Measurements from ENCODE around the gene GHDC. TPM values are rescaled to one million over a fixed set of nuclear protein-coding genes. Genes with fewer than 3 reads are reported as not detected.

The GHDC gene
- total and polyA plus RNA-seq, 2 experiments from 2014 or later, result 11.1 to 25.0 TPM

DNA sequence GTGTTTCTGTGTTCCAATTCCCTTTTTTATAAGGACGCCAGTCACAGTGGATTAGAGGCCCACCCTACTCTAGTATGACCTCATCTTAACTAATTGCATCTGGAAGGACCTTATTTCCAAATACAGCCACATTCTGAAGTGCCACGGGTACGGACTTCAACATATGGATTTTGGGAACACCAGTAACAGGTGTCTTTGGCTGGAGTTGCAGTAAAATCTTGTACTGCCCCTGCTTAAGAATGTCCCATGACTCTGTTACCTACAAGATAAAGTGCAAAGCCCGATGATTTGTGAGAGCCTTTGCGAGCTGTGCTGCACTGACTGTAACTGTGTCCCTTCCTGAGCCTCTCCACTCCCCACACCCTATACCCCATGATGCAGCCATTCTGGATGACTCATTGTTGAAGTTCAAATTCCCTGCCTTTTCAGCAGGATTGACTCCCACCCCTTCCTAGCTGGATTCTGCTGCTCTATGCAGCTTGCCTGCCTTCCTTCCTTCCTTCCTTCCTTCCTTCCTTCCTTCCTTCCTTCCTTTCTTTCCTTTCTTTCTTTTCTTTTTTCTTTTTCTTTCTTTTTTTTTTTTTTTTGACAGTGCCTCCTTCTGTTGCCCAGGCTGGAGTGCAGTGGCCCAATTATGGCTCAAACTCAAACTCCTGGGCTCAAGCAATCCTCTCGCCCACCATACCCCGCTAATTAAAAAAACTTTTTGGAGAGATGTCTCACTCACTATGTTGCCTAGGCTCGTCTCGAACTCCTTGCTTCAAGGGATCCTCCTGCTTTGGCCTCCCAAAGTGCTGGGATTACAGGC is 11.2 kb downstream of the GHDC start:
- Histone ChIP-seq H3K4me1 (ENCODE audit: insufficient read depth) (peaks cover 11% of the 10 kb centered on the region; the same call in 1 of the 2 replicates), H3F3A (ENCODE audit: insufficient read depth) (no peaks in the 10 kb centered on the region), H3K27ac (no peak overlapping the region), H3K4me3 (no peak overlapping the region; the same call in 1 of the 2 replicates), H3K9me3 (ENCODE audit: low read depth) (no peaks in the 10 kb centered on the region), H2AFZ (no peak overlapping the region), H3K36me3 (ENCODE audit: low read depth) (no peaks in the 10 kb centered on the region), H3K9me2 (ENCODE audit: insufficient read depth) (no peaks in the 10 kb centered on the region), H4K20me1 (ENCODE audit: insufficient read depth) (no peaks in the 10 kb centered on the region), H3K27me3 (replicated peaks; ENCODE audit: insufficient read depth) (0 out of 2 replicates have a peak, but pooled peaks cover 5% of the 10 kb centered on the region), H3K4me2 (ENCODE audit: unreplicated experiment) (peak overlapping the region; percentile 86), H3K79me2 (ENCODE audit: insufficient read depth) (no peaks in the 10 kb centered on the region), H3K9ac (no peak overlapping the region)
- WGBS, 2 experiments (ENCODE audit: low coverage in 1 of 2, low lambda C conversion rate in 2 of 2, missing lambda C conversion rate in 2 of 2), result 72 to 83% methylated on average over 9 of the region's 9 CpGs
- no peak for TF ChIP-seq EZH2phosphoT487 (IDR thresholded peaks at IDR 0.05; ENCODE audit: insufficient read depth, low read depth)
- DNase-seq, result peak; percentile 66
- in situ Hi-C loops (cut with MboI), result no loop called here

DNA sequence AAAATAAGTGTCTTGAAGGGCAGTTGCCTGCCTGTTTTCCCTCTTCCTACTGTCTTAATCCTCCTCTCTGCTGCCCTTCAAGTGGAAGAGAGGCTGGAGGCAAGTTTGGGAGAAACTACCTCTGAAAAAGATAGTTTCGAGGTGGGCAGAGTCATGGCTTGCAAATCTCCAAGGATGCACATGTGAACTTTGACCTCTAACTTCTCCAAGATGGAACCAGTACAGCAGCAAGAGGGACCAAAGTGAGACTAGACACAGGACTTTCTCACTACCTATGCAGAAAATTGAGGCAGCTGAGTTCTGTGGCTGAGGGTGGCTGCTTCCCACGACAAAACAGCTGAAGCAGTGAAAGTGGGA is 12.5 kb downstream of the GHDC start:
- no peak for DNase-seq
- no peak overlapping the region for H3K27ac ChIP-seq
- H2AFZ ChIP-seq, result no peak overlapping the region
- TF ChIP-seq EZH2 (IDR thresholded peaks at IDR 0.05; ENCODE audit: insufficient read depth, poor library complexity, severe bottlenecking), result no peak
- TF ChIP-seq EZH2phosphoT487 (IDR thresholded peaks at IDR 0.05; ENCODE audit: insufficient read depth, low read depth), result no peak
- H3K79me2 ChIP-seq (ENCODE audit: insufficient read depth), result no peaks in the 10 kb centered on the region
- H3K4me2 ChIP-seq (ENCODE audit: unreplicated experiment), result no peak overlapping the region
- peaks cover 11% of the 10 kb centered on the region; the same call in 1 of the 2 replicates for H3K4me1 ChIP-seq (ENCODE audit: insufficient read depth)
- H3K27me3 ChIP-seq (replicated peaks; ENCODE audit: insufficient read depth), result 0 out of 2 replicates have a peak, but pooled peaks cover 5% of the 10 kb centered on the region
- in situ Hi-C loops (cut with MboI), result no loop called here
- H3K9me3 ChIP-seq (ENCODE audit: low read depth), result no peaks in the 10 kb centered on the region
- no peak overlapping the region for H3K4me3 ChIP-seq
- no peaks in the 10 kb centered on the region for H3K36me3 ChIP-seq (ENCODE audit: low read depth)
- H4K20me1 ChIP-seq (ENCODE audit: insufficient read depth), result no peaks in the 10 kb centered on the region
- no peaks in the 10 kb centered on the region for H3F3A ChIP-seq (ENCODE audit: insufficient read depth)
- 93 to 97% methylated on average over 2 of the region's 2 CpGs for WGBS, 2 experiments (ENCODE audit: low coverage in 1 of 2, low lambda C conversion rate in 2 of 2, missing lambda C conversion rate in 2 of 2)
- no peaks in the 10 kb centered on the region for H3K9me2 ChIP-seq (ENCODE audit: insufficient read depth)
- H3K9ac ChIP-seq, result no peak overlapping the region

DNA sequence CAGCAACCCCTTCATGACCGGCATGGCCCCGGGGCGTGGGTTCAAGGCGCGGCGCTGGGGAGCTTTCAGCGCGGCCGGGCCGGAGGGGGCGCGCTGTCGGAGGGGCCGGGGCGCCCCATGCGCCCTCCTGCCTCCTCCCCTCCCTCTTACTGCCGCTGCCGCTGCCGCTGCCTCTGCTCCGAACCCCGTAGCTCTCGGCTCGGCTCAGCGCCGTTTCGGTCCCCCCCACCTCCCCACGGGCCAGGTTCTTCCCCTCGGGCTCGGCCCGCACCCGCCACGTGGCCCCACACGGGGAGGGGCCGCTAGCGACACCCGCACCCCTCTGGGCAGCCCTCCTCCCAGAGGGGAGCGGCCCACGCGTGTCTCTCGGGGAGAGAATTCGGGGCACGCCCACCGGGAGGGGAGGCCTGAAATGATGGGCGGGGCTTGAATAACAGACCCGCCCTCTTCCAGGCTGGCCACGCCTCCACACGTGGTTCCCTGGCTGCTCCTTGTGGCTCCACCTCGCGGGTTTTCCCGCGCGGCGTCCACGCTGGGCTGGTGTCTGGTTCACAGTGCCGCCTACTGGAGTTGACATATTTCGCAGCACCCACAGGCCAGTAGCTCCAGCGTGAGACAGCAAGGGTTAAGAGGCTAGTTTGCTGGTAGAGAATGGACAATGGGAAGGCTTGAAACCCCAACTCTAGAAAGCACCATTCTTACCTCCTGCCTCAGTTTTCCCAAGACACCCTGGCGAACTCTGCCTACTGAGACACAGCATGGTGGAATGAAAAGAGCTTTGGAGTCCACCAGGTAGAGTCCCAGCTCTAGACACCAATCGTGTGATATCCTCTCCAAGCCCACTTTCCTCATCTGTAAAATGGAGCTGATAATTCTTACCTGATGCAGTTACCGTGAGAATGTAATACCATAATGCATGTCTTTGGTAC is 13.1 kb downstream of the GHDC start, which contains the start of gene KCNH4:
Gene KCNH4 (minus strand): TSS at position 221 of the 929 bp plus-strand sequence. CDS start 197 bp downstream, at position 24.
- H3K36me3 ChIP-seq (ENCODE audit: low read depth), result no peaks in the 10 kb centered on the region
- no peak within 1 kb of the TSS for H3K27ac ChIP-seq
- H3K4me3 ChIP-seq, result peak within 1 kb of the TSS; percentile 36
- in situ Hi-C loops (cut with MboI), result no loop called here
- DNase-seq, result peak; percentile 87
- no peak for TF ChIP-seq EZH2phosphoT487 (IDR thresholded peaks at IDR 0.05; ENCODE audit: insufficient read depth, low read depth)
- no peak within 1 kb of the TSS for H3K9ac ChIP-seq
- no peaks in the 10 kb centered on the region for H3K79me2 ChIP-seq (ENCODE audit: insufficient read depth)
- 0 out of 2 replicates have a peak, but pooled peaks cover 5% of the 10 kb centered on the region for H3K27me3 ChIP-seq (replicated peaks; ENCODE audit: insufficient read depth)
- H3K4me1 ChIP-seq (ENCODE audit: insufficient read depth), result peaks cover 11% of the 10 kb centered on the region; the same call in 1 of the 2 replicates
- 7 to 10% methylated on average over 27 to 51 of the region's 60 CpGs for WGBS, 2 experiments (ENCODE audit: low coverage in 1 of 2, low lambda C conversion rate in 2 of 2, missing lambda C conversion rate in 2 of 2)
- peak within 1 kb of the TSS; percentile 22 for H3K4me2 ChIP-seq (ENCODE audit: unreplicated experiment)
- H4K20me1 ChIP-seq (ENCODE audit: insufficient read depth), result no peaks in the 10 kb centered on the region
- H3K9me3 ChIP-seq (ENCODE audit: low read depth), result no peaks in the 10 kb centered on the region
- no peaks in the 10 kb centered on the region for H3K9me2 ChIP-seq (ENCODE audit: insufficient read depth)
- H2AFZ ChIP-seq, result no peak within 1 kb of the TSS
- H3F3A ChIP-seq (ENCODE audit: insufficient read depth), result no peaks in the 10 kb centered on the region

- no peak overlapping the region for H3K27ac ChIP-seq
- no peaks in the 10 kb centered on the region for H3F3A ChIP-seq (ENCODE audit: insufficient read depth)
- peak overlapping the region; percentile 36 for H3K4me3 ChIP-seq
- no peaks in the 10 kb centered on the region for H3K9me3 ChIP-seq (ENCODE audit: low read depth)
- no peak overlapping the region for H3K9ac ChIP-seq
- 1 to 2% methylated on average over 21 to 33 of the region's 33 CpGs for WGBS, 2 experiments (ENCODE audit: low coverage in 1 of 2, low lambda C conversion rate in 2 of 2, missing lambda C conversion rate in 2 of 2)
- H3K4me1 ChIP-seq (ENCODE audit: insufficient read depth), result peaks cover 11% of the 10 kb centered on the region; the same call in 1 of the 2 replicates
- no peak overlapping the region for H2AFZ ChIP-seq
- peak overlapping the region; percentile 22 for H3K4me2 ChIP-seq (ENCODE audit: unreplicated experiment)
- H3K9me2 ChIP-seq (ENCODE audit: insufficient read depth), result no peaks in the 10 kb centered on the region
- DNase-seq, result no peak
- H3K79me2 ChIP-seq (ENCODE audit: insufficient read depth), result no peaks in the 10 kb centered on the region
- no peaks in the 10 kb centered on the region for H3K36me3 ChIP-seq (ENCODE audit: low read depth)
- H3K27me3 ChIP-seq (replicated peaks; ENCODE audit: insufficient read depth), result 0 out of 2 replicates have a peak, but pooled peaks cover 5% of the 10 kb centered on the region
- no peak for TF ChIP-seq EZH2phosphoT487 (IDR thresholded peaks at IDR 0.05; ENCODE audit: insufficient read depth, low read depth)
- peak; percentile 26 for TF ChIP-seq EZH2 (IDR thresholded peaks at IDR 0.05; ENCODE audit: insufficient read depth, poor library complexity, severe bottlenecking)
- H4K20me1 ChIP-seq (ENCODE audit: insufficient read depth), result no peaks in the 10 kb centered on the region
- in situ Hi-C loops (cut with MboI), result no loop called here
Measured at GRCh38 chr17:42180411-42180921, 13.8 kb downstream of the GHDC start.
